ENCODE data around the gene NR1D1. TPM values are rescaled to one million over a fixed set of nuclear protein-coding genes. Genes with fewer than 3 reads are reported as not detected.

NR1D1 gene
- total RNA-seq, 1 donor from 2014 or later: 3.6 TPM

DNA sequence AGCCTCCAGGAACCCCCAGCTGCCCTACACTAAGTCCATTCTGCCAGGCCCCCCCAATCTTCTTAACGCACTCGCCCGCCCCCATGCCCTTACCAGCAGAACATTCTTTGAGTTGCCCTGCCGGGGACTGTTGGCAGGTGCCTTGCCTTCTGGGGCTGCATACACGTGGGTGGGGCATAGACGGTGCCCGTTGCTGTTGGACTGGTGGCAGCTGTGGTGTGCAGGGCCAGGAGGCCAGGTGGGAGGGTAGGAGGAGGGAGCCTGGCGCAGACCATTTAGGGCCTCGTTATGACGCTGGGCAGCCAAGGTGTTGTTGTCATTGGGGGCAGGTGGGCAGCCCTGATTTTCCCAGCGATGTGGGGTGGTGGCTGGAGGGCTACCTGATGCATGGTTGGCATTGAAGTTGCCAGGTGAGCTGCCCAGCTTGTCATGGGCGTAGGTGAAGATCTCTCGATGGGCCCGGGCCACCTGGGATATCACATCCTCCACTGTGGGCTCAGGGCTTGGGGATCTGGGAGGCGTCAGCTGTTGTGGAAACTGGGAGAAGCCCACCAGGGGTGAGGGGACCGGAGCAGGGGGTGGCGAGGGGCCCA lies 4.9 kb downstream of the NR1D1 start:
- Histone ChIP-seq H3K4me3 (ENCODE audit: low read depth, low read length) (no peak overlapping the region), H3K36me3 (ENCODE audit: control insufficient read depth, insufficient read depth, low read length) (peaks cover 8% of the 10 kb centered on the region), H3K27me3 (ENCODE audit: control insufficient read depth, insufficient read depth, low read length) (no peaks in the 10 kb centered on the region)
- DNase-seq (ENCODE audit: low read depth): no peak
- TF ChIP-seq, protein P1, sequence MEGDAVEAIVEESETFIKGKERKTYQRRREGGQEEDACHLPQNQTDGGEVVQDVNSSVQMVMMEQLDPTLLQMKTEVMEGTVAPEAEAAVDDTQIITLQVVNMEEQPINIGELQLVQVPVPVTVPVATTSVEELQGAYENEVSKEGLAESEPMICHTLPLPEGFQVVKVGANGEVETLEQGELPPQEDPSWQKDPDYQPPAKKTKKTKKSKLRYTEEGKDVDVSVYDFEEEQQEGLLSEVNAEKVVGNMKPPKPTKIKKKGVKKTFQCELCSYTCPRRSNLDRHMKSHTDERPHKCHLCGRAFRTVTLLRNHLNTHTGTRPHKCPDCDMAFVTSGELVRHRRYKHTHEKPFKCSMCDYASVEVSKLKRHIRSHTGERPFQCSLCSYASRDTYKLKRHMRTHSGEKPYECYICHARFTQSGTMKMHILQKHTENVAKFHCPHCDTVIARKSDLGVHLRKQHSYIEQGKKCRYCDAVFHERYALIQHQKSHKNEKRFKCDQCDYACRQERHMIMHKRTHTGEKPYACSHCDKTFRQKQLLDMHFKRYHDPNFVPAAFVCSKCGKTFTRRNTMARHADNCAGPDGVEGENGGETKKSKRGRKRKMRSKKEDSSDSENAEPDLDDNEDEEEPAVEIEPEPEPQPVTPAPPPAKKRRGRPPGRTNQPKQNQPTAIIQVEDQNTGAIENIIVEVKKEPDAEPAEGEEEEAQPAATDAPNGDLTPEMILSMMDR (IDR thresholded peaks at IDR 0.05; ENCODE audit: insufficient read depth, low read length, poor library complexity, severe bottlenecking): no peak

DNA sequence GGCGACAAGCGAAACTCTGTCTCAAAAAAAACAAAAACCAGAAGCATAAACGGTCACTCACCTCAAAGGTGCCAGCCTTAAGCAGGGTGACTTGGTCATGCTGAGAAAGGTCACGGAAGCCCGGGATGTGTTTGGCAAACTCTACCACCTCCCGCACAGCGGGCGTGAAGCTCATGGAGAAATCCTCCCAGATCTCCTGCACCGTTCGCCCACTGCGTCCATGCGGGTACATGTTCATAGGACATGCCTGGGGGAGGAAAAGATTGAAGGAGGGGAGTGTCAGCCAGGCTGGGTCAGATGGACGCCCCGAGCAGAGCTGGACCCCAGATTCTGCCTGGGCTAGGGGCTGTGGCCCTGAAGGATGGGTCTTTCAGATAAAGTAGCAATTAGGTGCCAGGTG lies 5.5 kb downstream of the NR1D1 start:
- H3K4me3 ChIP-seq (ENCODE audit: low read depth, low read length): no peak overlapping the region
- DNase-seq (ENCODE audit: low read depth): no peak
- TF ChIP-seq, protein P1 (IDR thresholded peaks at IDR 0.05; ENCODE audit: insufficient read depth, low read length, poor library complexity, severe bottlenecking): no peak
- H3K27me3 ChIP-seq (ENCODE audit: control insufficient read depth, insufficient read depth, low read length): no peaks in the 10 kb centered on the region
- peaks cover 8% of the 10 kb centered on the region for H3K36me3 ChIP-seq (ENCODE audit: control insufficient read depth, insufficient read depth, low read length)

DNA sequence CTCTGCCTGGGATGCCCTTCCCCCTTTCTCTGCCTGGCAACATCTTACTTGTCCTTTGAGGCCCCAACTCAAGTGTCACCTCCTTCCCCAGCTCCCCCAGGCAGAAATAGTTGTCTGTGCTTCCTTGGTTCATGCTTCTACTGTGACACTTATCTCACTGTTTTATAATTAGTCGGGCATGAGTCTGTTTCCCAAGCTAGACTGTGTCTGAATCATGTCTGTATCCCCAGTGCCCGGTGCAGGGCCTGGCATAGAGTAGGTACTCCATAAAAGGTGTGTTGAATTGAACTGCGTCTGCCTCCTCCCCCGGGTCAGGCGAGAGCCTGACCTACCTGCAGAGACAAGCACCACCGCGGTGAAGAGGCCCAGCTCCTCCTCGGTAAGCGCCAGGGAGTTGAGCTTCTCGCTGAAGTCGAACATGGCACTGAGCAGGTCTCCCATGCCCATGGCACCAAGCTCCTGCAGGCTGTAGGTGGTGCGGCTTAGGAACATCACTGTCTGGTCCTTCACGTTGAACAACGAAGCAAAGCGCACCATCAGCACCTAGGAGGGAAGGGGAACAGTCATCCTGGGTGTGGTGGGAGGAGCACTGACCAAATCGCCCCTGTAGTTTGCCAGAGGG lies 6.7 kb downstream of the NR1D1 start:
- no peak for DNase-seq (ENCODE audit: low read depth)
- no peak overlapping the region for H3K4me3 ChIP-seq (ENCODE audit: low read depth, low read length)
- peaks cover 8% of the 10 kb centered on the region for H3K36me3 ChIP-seq (ENCODE audit: control insufficient read depth, insufficient read depth, low read length)
- no peaks in the 10 kb centered on the region for H3K27me3 ChIP-seq (ENCODE audit: control insufficient read depth, insufficient read depth, low read length)
- TF ChIP-seq, protein P1 (IDR thresholded peaks at IDR 0.05; ENCODE audit: insufficient read depth, low read length, poor library complexity, severe bottlenecking): no peak

DNA sequence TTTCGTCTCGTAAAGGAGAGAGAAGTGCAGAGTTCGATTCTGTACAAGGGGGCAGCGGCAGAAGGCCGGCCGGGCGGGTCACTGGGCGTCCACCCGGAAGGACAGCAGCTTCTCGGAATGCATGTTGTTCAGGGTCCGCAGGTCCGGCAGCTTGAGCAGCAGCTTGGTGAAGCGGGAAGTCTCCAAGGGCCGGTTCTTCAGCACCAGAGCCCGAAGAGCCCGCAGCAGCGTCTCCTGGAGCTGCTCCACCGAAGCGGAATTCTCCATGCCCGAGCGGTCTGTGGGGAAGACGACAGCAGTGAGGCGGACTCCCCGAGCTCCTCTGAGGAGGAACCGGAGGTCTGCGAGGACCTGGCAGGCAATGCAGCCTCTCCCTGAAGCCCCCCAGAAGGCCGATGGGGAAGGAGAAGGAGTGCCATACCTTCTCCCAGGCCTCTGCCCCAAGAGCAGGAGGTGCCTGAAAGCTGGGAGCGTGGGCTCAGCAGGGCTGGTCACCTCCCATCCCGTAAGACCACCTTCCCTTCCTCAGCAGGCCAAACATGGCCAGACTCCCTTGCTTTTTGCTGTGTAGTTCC lies 7.3 kb downstream of the NR1D1 start:
- no peak for DNase-seq (ENCODE audit: low read depth)
- Histone ChIP-seq H3K27me3 (ENCODE audit: control insufficient read depth, insufficient read depth, low read length) (no peaks in the 10 kb centered on the region), H3K4me3 (ENCODE audit: low read depth, low read length) (no peak overlapping the region), H3K36me3 (ENCODE audit: control insufficient read depth, insufficient read depth, low read length) (peaks cover 8% of the 10 kb centered on the region)
- TF ChIP-seq, protein P1 (IDR thresholded peaks at IDR 0.05; ENCODE audit: insufficient read depth, low read length, poor library complexity, severe bottlenecking): no peak

DNA sequence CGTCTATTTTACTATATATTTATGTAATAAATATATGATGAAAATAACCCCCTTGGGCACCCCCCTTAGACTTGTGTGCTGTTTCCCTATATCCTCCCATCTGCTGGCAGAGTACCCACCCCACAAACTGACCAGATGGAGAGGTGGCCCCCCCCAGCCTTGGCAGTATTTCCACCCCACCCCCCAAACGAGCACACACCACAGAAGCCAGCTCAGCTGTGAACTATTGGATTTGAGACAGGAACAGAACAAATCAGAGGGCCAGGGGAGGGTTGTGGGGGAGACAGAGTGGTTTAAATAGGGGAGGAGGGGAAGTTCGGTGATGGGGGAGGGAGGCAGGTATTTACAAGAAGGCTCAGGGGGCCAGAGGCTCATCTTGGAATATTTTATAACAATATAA lies 7.8 kb downstream of the NR1D1 start:
- peaks cover 8% of the 10 kb centered on the region for H3K36me3 ChIP-seq (ENCODE audit: control insufficient read depth, insufficient read depth, low read length)
- TF ChIP-seq, protein P1 (IDR thresholded peaks at IDR 0.05; ENCODE audit: insufficient read depth, low read length, poor library complexity, severe bottlenecking): no peak
- no peak for DNase-seq (ENCODE audit: low read depth)

More for the DNA sequence above, 7.8 kb downstream of the NR1D1 start:
- Histone ChIP-seq H3K27me3 (ENCODE audit: control insufficient read depth, insufficient read depth, low read length) (no peaks in the 10 kb centered on the region), H3K4me3 (ENCODE audit: low read depth, low read length) (no peak overlapping the region)

Measured in kidney epithelial cell (primary cell).